Gastrocnemius medialis (tissue), 4 donors: Measurements from ENCODE around the gene COX5B. TPM values are rescaled to one million over a fixed set of nuclear protein-coding genes. Genes with fewer than 3 reads are reported as not detected.

Experiments used
- ATAC-seq, 2 donors: fragments of 150-250 bp; one replicate each; pipeline ENCODE4 v1.9.1; 2016
- DNase-seq, 2 donors: peaks; one replicate each; pipeline ENCODE4 v3.0.0-alpha.2; 2019
- H3K27ac ChIP-seq, 4 donors: fragments of 200-600 bp; sonication (generic); 1 replicate in 1 of 4; 2 replicates in 3 of 4; pipeline ENCODE4 v1.5.1; 2016 to 2018; ENCODE audit warnings: mild to moderate bottlenecking in 2 of 4, moderate library complexity in 1 of 4
- H3K27me3 ChIP-seq, 3 donors: fragments of 200-600 bp; sonication (generic) in 2 of 3; 1 replicate in 1 of 3; 2 replicates in 2 of 3; pipeline versions ENCODE4 v1.5.1 to v1.6.0; 2016 to 2019; ENCODE audit warnings: mild to moderate bottlenecking in 1 of 3, moderate library complexity in 1 of 3
- H3K36me3 ChIP-seq, 2 donors: fragments of 200-600 bp; sonication (generic) in 1 of 2; one replicate each; pipeline ENCODE4 v1.5.1; 2017 to 2018
- H3K4me1 ChIP-seq, 2 donors: fragments of 200-600 bp; sonication (generic) in 1 of 2; one replicate each; pipeline ENCODE4 v1.5.1; 2016 to 2017; ENCODE audit warnings: mild to moderate bottlenecking in 2 of 2
- H3K4me3 ChIP-seq, 4 donors: fragments of 200-600 bp; sonication (generic) in 3 of 4; 1 replicate in 1 of 4; 2 replicates in 3 of 4; pipeline ENCODE4 v1.5.1; 2016 to 2019; ENCODE audit warnings: mild to moderate bottlenecking in 2 of 4
- H3K9me3 ChIP-seq, 3 donors: fragments of 200-600 bp; sonication (generic) in 2 of 3; 1 replicate in 1 of 3; 2 replicates in 2 of 3; pipeline ENCODE4 v1.5.1; 2016 to 2019
- CTCF ChIP-seq, 5 experiments: fragments of 450-650 bp in 3 of 5; fragments of 200-600 bp in 2 of 5; sonication (generic) in 2 of 5; IDR thresholded peaks in 4 of 5; conservative IDR thresholded peaks in 1 of 5; 1 replicate in 4 of 5; 2 replicates in 1 of 5; pipeline ENCODE4 v1.5.1; 2016 to 2019; ENCODE audit warnings: antibody characterized with exemption in 5 of 5, mild to moderate bottlenecking in 3 of 5, moderate library complexity in 3 of 5
- POLR2A ChIP-seq, 2 donors: fragments of 450-650 bp; IDR thresholded peaks; one replicate each; pipeline ENCODE4 v1.6.1; 2017; ENCODE audit warnings: antibody characterized with exemption in 2 of 2, mild to moderate bottlenecking in 2 of 2, moderate library complexity in 2 of 2
- in situ Hi-C, 4 donors: fragments of 200-750 bp; cut with MboI; loops; one replicate each; pipeline versions ENCODE4 v1.15.0 to v1.8.0; 2017; ENCODE audit warnings: low sequenced_read_pairs in 4 of 4
- intact Hi-C: fragments of 100-400 bp; cut with DNase I; formaldehyde crosslinking; loops from one replicate; pipeline ENCODE4 v1.15.1; 2023; ENCODE audit warnings: low total_unique reads
- total RNA-seq, 4 donors: library from RNA; depleted of rRNA; stranded (reverse); fragments of >200 nt; gene quantifications; one replicate each; pipeline versions ENCODE4 v1.1.0 to v1.2.3, GENCODE V29; 2016

The COX5B gene
- total RNA-seq, 4 donors from 2014 or later = 742 to 1,417 (median 1,247) TPM

GRCh38 chr2:97662895-97663625, 17.2 kb downstream of the COX5B start:
- intact Hi-C loops (loop anchor here (1.0 kb wide), 1 partner anchor 17 kb away; the partner anchor contains the start of gene COX5B), in situ Hi-C loops (loop anchor here in 1 of 4 donors (25.0 kb wide), 1 partner anchor 1126 kb away; the partner anchor contains the start of gene ARID5A)
- DNase-seq (peak; percentile 48 to 66), ATAC-seq (peak; percentile 51 to 70)
- Histone ChIP-seq H3K27me3 (no peaks in the 10 kb centered on the region), H3K4me1 (peaks cover 23 to 29% of the 10 kb centered on the region in 2 donors), H3K4me3 (peak overlapping the region; percentile 50 to 94 (median 82)), H3K36me3 (peaks cover 0 to 20% of the 10 kb centered on the region in 2 donors), H3K27ac (peak overlapping the region; percentile 86 to 98 (median 92)), H3K9me3 (no peaks in the 10 kb centered on the region)
- TF ChIP-seq CTCF (IDR thresholded peaks at IDR 0.05 in 4 of 5, conservative IDR thresholded peaks at IDR 0.05 in 1 of 5) (no peak), POLR2A (IDR thresholded peaks at IDR 0.05) (no peak)

- intact Hi-C loops (loop anchor here (1.0 kb wide), 1 partner anchor 17 kb away; the partner anchor contains the start of gene COX5B), in situ Hi-C loops (loop anchor here in 1 of 4 donors (25.0 kb wide), 1 partner anchor 1126 kb away; the partner anchor contains the start of gene ARID5A)
- DNase-seq = no peak
- TF ChIP-seq POLR2A (IDR thresholded peaks at IDR 0.05) (no peak), CTCF (IDR thresholded peaks at IDR 0.05 in 4 of 5, conservative IDR thresholded peaks at IDR 0.05 in 1 of 5) (no peak)
- no peak for ATAC-seq
- peaks cover 0 to 15% of the 10 kb centered on the region in 2 donors for H3K36me3 ChIP-seq
- peak overlapping the region; percentile 50 to 94 (median 82) for H3K4me3 ChIP-seq
- H3K27ac ChIP-seq = peak overlapping the region; percentile 86 to 98 (median 92)
- H3K9me3 ChIP-seq = no peaks in the 10 kb centered on the region
- H3K27me3 ChIP-seq = no peaks in the 10 kb centered on the region
- H3K4me1 ChIP-seq = peaks cover 23 to 29% of the 10 kb centered on the region in 2 donors
Observed at GRCh38 chr2:97663626-97663961, 17.7 kb downstream of the COX5B start.

GRCh38 chr2:97663962-97664635, 18.2 kb downstream of the COX5B start, which contains the start of gene ACTR1B:
Gene ACTR1B, minus strand, starts transcription at chr2:97664044. Its CDS starts 154 bp downstream, at chr2:97663890.
- in situ Hi-C loops = loop anchor here in 1 of 4 donors (25.0 kb wide), 1 partner anchor 1127 kb away; the partner anchor contains the start of gene ARID5A
- DNase-seq (peak; percentile 97 to 98), ATAC-seq (peak; percentile 95 to 96)
- Histone ChIP-seq H3K9me3 (no peaks in the 10 kb centered on the region), H3K27ac (peak within 1 kb of the TSS; percentile 86 to 98 (median 92)), H3K27me3 (no peaks in the 10 kb centered on the region), H3K36me3 (peaks cover 0 to 10% of the 10 kb centered on the region in 2 donors), H3K4me3 (peak within 1 kb of the TSS; percentile 59 to 94 (median 82)), H3K4me1 (peaks cover 23 to 29% of the 10 kb centered on the region in 2 donors)
- intact Hi-C loops = loop anchor here (1.0 to 2.0 kb wide), 3 partner anchors 18 to 73 kb away; partner anchors contain the start of gene COX5B
- TF ChIP-seq POLR2A (IDR thresholded peaks at IDR 0.05) (peak; percentile 75 to 93), CTCF (IDR thresholded peaks at IDR 0.05 in 4 of 5, conservative IDR thresholded peaks at IDR 0.05 in 1 of 5) (peak; percentile 55 to 73 (median 67))

- Histone ChIP-seq H3K27ac (peak overlapping the region; percentile 86 to 98 (median 92)), H3K36me3 (peaks cover 0 to 6% of the 10 kb centered on the region in 2 donors), H3K4me1 (peaks cover 23 to 29% of the 10 kb centered on the region in 2 donors), H3K27me3 (no peaks in the 10 kb centered on the region), H3K4me3 (peak overlapping the region; percentile 59 to 94 (median 75)), H3K9me3 (no peaks in the 10 kb centered on the region)
- in situ Hi-C loops (loop anchor here in 1 of 4 donors (25.0 kb wide), 1 partner anchor 1127 kb away; the partner anchor contains the start of gene ARID5A), intact Hi-C loops (loop anchor here (1.0 to 2.0 kb wide), 2 partner anchors 33 to 74 kb away; no protein-coding TSS in a partner anchor)
- ATAC-seq = no peak
- TF ChIP-seq POLR2A (IDR thresholded peaks at IDR 0.05) (no peak), CTCF (IDR thresholded peaks at IDR 0.05 in 4 of 5, conservative IDR thresholded peaks at IDR 0.05 in 1 of 5) (peak in 1 of 5 experiments; percentile 3)
- DNase-seq = no peak
Observed at GRCh38 chr2:97664636-97664970, 18.7 kb downstream of the COX5B start.
